CD4-positive, alpha-beta T cell treated with Interleukin-12 subunit alpha and Interleukin-12 subunit beta, for 1 hour (primary cell): Measurements from ENCODE around the gene SLC37A3.
A peak's percentile ranks its signal among the peaks of the same experiment; 100 is the strongest.
"Not testable (repeated sequence)": the region's sequence is repeated elsewhere in the genome, so short reads cannot be mapped to it uniquely, and the experiment has no call there.

Experiments used
- DNase-seq: peaks from one replicate; pipeline ENCODE4 v3.0.0-alpha.2; 2020

SLC37A3 gene

DNA sequence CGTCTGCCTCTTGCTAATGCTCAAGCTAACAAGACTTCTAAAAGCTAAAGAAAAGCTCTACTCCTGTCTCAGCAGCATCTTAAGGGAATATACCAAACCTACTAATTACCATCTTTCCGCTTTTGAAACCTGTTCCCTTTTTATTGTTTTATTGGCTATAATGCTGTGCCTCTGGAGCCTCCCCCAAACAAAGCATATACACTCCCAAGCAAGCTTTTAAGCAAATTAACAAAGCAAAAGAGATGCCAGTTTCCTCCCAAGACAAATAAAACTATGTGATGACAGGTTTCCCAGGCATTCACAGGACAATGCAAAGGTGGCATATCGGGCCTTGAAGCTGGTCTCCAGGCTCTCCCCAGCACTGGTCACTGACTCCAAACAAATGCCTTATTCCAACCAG, 52.9 kb downstream of the SLC37A3 start:
- no peak for DNase-seq

DNA sequence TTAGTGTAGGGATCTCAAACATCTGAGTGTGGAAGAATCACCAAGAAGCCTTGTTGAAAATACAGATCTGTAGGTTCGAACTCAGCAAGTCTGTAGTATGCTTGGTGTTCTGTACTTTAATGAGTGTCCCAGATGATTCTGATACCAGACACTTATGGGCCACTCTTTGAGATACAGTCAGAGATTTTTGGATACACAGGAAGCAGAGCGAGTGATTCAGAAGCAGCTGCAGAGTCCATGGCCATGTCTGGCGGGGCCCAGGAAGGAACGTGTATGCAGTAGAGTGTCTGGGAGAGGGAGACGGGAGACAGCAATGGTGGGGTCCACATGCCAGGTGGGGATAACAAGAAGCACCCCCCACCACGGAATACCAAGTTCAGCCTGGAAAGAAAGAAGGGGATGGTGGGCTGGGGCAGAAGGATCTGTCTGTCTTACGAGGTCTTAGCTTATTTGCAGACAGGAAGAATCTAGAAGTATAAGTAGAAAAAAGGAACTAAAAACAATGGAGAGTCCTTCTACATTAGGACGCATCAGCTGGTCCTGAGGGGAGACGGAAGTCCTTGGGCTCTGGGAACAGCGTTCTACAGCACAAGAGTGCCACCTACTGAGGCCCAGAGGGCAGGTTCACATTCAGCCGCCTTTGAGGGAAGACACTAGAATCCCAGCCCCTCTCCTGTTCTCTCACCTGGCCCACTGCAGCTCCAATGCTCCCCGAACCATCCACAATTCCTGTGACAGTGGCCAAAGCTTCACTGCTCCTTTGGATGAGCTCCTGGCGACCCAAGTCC, 55.4 kb downstream of the SLC37A3 start:
- peak; percentile 15 for DNase-seq

DNA sequence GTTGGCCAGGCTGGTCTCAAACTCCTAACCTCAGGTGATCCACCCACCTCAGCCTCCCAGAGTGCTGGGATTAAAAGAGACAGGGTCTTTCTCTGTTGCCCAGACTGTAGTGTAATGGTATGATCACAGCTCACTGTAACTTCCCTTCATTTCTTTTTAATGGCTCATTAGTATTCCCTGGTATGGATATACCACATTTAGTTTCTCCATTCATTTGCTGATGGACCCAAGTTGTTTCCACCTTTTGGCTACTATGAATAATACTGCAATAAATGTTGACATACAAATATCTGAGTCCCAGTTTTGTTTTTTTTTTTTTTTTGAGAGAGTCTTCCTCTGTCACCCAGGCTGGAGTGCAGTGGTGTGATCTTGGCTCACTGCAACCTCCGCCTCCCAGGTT, 59.4 kb downstream of the SLC37A3 start:
- DNase-seq, result not testable (repeated sequence)

DNA sequence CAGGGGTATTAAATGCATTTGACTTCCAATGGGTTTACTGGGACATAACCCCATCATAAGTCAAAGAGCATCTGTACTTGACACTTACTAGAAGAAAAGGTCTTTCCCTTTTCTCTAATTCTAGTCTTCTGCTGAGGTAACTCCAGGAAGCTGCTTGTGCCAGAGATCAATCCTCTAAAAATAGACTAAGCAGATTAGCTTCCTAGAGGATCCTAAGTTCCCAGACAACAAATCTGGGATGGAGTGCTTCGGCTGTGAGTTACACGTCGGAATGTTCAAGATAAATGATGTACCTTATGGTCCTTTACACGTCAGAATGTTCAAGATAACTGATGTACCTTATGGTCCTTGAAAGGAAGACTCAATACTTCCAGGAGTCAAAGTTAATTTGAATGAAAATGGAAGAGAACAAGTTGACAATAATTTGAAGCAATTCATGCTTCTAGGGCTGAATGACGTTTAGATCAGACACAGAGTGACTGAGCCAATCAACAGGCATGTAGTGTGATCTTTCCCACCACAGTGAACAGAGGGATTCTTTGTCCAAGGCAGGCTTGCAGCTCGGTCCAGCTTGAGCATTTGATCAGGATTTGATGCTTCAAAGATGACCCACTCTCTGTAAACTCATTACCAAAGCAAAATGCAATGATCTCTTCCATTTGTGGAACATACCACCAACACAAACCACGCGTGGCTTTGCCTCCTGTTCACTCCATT, 63.8 kb downstream of the SLC37A3 start:
- DNase-seq, result no peak

DNA sequence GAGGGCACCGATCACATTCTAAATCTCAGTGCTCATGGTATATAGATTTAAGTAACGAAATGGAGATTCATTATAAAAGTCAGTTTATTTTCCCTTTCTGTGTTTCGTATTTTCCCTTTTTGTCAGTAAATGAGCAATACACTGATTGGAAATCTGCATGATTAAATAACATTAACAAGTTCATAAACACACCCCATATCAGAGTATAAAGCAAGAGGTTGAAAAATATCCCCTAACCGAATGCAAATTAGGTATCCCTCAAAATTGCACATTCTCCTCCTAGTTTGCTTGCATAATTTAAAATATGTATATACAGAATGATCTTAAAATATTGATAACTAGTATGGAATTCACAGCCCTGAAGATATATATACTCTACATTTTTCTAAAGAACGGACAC, 64.6 kb downstream of the SLC37A3 start:
- no peak for DNase-seq

DNA sequence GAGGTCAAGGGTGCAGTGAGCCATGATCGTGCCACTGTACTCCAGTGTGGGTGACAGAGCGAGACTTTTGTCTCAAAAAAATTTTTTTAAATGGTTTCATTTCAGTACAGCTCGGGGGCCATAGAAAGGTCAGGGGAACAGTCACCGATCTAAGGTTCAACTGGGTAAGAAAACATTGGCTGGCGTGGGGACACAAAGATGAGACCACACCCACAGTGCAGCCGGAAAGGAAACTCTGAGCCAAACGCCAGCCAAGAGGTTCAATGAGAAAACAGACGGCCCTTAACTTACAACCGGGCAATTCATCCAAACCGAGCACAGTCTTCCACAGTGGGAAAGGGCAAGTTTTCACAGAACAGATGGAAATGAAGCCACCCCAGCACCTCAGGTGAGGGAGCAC, 65.1 kb downstream of the SLC37A3 start:
- DNase-seq, result no peak

DNA sequence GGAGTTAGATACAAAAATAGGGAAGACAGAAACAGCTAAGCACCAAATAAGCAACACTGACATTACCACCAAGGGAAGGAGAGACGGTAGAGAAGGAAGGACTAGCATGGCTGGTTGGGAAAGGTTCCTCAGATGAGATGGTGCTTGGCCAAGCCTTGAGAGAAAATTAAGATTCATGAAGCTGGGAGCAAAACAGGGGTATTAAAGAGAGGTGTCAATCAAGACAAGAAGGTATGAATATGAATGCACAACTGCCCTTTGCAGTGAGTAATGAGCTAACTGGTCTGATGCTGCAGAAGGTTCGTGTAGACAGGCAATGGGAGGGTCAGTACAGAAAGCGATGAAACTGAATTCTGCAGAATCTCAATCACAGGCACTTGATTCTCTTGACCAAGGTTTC, 67.7 kb downstream of the SLC37A3 start:
- DNase-seq, result no peak

DNA sequence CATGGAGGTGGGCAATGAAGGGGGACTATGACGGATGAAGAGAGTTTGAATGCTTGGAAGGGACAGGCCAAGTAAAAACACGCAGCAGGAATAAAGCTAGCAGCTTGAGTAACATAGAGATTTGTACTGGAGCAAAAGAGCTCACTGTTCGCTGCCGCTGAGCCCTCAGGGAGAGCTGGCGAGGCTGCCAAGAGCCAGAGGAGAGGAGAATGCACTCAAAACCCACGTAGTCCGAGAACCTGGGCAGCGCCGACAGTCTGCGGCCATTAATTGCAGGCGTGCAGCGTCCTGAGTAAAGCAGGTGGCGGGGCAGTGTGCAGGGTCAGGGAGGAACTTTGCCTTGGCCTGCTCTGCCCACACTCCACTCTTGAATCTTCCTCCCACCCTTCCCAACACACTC, 68.2 kb downstream of the SLC37A3 start:
- no peak for DNase-seq

DNA sequence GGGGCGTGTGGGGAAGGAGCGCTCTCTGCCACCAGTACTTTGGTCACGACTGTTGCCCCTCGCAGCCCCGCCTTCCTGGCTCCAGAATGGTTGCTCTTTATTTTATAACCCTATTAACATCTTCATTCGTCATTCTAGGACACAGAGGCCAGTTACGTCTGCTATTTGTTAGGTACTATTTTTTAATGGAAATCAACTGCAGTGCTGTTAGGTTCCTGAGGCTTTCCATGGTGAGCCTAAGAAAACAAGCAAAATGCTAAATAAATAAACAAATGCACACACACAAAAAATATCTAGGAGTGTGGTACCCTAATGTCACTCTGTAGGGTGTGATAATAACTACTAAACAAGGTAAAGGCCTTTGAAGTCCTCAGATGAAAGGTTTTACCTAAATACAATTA, 71.1 kb downstream of the SLC37A3 start:
- no peak for DNase-seq

DNA sequence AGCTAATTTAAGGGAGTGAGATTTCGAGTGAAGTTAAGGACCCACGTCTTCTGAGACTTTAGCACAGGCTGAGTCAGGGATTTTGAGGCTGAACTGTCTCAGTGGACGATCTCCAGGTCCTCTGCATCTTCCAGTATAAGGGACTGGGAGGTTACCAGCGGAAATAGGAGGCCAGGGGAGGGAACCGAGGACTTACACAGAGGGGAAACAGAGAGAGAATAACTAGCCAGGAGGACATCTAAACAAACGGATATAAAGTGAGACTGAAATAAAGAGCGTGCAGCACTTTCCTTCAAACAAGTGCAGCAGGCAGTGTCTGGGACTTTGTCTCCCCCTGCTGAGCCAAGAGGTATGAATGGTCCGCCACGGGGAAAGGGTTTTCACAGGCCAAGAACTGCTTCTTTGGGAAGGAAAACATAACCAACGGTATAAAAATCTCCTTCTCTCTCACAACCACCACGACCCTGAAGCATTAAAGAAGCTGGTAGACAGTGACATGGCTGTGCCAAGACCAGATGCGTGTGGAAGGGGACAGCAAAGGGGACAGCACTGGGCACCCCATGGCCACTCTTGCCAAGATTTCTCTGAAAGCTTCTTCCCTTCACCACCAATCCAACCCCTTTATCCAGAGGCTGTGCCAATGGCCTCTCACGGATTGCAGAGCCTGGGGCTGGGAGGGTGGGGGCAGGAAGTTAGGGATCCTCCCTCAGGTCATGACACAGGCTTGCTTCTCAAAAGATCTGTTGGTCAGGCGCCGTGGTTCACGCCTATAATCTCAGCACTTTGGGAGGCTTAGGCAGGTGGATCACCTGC, 72.0 kb downstream of the SLC37A3 start:
- DNase-seq, result peak; percentile 55

DNA sequence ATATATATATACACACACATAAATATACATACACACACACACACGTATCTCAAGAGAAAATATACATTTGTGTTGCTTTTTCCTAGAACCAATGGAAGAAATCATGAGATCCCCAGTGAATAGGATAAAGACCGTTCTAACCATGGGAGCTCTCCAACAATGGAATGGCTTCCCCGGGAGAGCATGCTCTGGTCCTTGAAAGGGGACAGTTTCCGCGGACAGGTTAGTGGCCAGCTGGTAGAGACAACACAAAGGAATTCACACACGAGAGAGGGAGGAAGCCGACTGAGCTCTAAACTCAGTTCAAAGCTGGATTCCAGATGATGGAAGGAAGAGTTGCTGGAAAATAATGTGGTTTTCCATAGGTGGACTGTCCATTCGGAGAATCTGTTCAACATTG, 72.7 kb downstream of the SLC37A3 start:
- DNase-seq, result no peak

DNA sequence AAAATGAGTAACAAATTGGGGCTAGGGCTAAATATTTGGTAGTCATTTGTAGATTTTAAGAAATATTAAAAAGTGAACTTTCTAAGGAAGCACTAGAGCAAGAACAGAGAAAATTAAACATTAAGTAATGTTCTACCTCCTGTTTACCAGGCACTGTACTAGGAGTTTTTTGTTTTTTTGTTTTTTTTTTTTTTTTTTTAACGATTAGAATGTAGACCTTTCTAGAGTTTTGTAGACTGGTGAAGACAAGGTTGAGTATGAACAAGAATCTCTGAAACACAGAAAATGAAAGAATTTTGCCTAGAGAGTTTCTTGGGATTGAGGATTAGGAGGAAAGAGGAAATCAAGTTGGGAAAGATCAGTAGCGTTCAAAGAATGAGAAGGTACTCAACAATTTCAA, 73.6 kb downstream of the SLC37A3 start:
- DNase-seq, result no peak

DNA sequence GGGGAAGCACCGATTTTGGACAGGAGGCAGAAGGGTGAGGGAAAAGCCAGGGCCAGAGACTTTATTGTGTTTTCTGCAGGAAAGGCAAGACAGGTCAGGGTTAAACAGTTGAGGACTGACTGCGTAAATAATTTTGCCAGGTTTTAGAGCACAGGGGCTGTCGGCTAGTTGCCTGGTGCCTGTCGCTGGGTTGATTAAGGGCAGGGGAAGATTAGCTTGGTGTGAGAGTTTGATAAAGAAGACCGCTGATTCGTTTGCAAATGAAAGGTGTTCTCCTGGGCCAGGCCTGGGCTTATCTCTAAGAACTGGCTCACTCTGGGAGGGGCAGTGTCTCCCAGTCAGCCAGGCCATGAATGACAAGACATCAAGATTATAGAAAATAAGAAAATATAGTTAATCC, 75.6 kb downstream of the SLC37A3 start:
- DNase-seq, result no peak

DNA sequence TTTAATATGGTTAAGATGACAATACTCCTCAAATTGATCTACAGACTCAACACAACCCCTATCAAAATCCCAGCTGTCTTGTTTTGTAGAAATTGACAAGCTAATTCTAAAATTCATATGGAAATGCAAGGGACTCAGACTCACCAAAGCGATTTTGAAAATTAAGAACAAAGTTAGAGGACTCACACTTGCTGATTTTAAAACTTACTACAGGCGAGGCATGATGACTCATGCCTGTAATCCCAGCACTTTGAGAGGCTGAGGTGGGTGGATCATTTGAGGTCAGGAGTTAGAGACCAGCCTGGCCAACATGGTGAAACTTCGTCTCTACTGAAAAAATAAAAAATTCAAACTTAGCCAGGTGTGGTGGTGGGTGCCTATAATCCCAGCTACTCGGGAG, 78.3 kb downstream of the SLC37A3 start:
- not testable (repeated sequence) for DNase-seq

DNA sequence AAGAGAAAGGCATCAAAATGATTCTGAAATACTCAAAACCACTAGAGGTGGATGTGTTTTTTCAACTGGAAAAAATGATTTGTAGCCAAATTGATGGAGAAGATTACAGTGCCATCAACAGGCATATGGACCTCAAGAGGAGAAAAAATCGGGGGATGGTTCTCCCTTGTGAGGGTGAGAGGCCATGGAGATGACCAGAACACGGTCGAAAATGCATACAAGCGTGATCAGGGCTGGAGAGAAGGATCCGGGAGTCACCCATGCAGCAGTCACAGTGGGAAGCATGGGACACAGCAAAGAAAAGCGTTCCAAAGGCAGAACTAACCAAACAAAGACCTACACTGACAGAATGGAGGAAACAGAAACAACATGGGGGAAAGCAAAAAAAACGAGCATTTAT, 80.3 kb downstream of the SLC37A3 start:
- no peak for DNase-seq

DNA sequence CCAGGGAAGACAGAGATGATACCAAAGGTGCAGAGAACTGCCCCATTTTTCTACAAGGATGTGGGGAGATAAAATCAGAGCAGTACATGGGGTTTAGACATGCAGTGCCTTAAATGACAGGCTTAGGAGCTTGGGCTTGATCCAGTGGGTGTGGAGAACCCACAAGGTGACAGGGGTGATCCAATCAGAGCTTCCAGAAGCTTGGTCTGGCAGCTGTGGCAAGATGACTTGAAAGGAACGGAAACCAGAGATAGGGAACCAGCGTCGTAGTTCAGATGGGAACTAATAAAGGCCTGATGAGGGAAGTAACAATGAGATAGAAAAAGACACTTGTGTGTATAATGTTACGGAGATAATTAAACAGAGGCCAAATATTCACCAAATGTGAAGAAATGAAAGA, 80.7 kb downstream of the SLC37A3 start:
- DNase-seq, result no peak

DNA sequence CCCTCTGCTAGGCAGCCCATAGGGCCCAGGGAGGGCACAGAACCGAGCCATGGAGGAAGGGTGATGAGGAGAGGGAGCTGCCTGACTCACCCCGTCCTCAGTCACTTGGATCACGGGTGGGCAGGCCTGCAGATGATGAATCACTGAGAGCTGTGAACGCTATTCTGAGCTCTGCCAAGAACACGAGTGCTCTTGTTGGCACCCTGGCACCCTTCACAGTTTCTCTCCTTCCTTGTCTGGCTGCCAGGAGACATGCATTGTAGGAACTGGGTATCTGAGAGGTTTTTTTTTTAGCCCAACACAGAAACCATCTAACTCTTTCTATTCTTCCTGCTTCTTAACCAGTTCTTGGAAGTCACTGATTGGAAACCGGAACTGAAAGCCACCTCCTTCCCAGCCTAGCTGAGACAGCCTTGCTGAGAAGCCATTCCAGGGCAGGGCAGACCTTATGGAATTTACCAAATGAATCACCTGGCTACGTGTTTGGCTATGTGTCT, 82.1 kb downstream of the SLC37A3 start:
- no peak for DNase-seq

DNA sequence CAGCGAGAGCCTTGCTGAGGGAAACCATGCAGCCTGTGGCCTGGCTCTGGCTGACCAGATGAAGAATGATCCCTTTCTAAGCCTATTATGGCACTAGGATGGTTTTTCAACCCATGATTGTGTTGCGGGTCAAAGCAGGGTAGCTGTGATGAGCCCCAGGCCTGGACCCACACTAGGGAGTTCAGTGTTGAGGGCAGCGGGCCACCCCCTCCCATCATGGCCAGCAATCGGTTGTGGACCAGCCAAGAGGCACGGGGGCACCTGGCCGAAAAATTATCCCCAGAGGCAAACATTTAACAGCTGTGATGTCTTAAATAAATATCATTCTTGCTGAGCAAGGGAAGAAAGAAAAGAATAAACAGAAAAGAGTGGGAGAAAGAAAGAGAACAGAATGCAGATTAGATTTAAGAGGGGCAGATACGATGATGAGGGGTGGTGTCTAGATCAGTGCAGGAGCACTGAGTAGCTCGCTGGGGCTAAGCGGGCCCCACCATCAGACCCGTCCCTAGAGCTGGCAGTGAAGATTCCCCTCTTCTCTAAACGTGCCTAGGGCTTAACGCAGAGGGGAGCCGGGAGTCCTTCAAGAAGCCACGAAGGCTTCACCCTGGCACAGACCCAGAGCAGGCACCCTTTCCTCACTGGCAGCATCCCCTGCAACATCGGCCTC, 82.7 kb downstream of the SLC37A3 start:
- DNase-seq, result no peak

DNA sequence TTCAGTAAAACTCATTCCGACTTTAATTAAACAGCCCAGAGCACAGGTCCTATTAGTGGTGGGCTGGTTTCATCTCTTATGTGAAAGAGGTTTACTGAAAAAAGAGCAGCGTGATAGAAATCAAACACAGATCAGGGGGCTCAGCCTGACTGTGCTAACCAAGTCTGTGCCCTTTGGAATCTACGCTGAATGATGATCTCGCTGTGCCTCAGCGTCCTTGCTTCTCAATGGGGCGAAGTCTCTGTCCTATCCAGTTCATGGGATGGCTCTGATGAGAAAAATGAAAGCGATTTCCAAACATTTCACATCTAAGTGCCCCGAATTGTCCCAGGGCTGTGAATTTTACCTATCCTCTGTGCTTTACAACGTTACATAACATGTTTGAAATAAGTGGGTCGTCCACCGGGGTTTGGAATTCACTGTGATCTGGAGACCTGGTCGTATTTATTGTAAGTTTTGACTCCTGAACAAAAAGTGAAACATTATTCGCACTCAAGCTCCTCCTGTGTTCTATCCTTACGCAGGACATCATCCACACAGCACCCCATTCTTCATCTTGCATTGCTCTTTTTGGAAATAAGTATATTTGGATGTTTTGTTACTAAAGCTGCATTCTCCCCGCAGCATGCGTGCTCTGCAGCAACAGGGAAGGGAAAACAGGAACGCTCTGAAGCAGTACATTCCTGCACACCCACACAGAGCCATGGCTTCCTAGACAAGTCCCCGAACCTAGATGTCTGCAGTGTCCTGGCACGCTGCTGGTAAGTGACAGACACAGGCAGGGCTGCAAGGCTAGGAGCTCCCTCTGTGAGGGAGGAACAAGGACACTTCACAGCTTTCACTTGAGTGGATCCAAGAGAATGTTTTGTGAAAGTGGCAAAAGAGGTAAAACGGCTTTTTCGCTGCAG, 83.5 kb downstream of the SLC37A3 start:
- no peak for DNase-seq

DNA sequence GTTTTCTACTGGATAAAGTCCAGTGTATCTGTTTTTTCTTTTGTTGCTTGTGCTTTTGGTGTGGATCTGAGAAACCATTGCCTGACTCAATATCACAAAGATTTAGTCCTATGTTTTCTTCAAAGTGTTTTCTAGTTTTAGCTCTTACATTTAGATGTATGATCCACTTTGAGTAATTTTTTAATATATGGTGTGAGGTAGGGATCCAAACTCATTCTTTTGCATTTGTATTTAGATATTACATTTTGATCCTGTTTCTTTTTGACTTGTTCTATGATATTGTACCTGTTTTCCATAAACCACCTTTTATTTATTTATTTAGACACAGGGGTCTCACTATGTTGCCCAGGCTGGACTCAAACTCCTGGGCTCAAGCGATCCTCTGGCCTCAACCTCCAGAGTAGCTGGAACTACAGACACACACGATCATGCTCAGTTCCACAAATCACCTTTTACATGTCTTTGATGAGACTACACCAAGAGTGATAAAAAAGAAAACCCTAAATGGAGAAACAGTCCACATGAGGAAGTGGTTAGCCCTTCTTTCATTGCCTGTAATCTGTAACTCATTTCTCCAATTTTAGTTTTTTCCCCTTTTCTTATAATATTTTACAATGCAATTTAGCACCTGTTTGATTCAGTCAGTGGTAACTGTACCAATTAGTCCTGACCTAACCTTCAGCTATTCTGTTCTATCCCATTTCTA, 86.0 kb downstream of the SLC37A3 start:
- DNase-seq, result no peak

DNA sequence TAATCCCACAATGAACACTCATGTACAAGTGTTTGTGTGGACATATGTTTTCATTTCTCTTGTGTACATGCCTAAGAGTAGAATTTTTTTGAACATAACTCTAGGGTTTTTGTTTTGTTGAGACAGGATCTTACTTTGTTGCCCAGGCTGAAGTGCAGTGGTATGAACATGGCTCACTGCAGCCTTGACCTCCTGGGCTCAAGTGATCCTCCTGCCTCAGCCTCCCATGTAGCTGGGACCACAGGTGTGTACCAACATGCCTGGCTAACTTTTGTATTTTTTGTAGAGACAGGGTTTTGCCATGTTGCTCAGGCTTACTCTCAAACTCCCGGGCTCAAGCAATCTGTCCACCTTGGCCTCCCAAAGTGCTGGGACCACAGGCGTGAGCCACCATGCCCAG, 87.2 kb downstream of the SLC37A3 start:
- not testable (repeated sequence) for DNase-seq
